Activated effector memory CD4-positive, alpha-beta T cell treated with Interleukin-2 at 50 U/mL for 16 hours (primary cell): ENCODE measurements around the gene GET3.
"Not testable (repeated sequence)": the region's sequence is repeated elsewhere in the genome, so short reads cannot be mapped to it uniquely, and the experiment has no call there.

Source experiments
- DNase-seq: peaks from one replicate; pipeline ENCODE4 v3.0.0-alpha.2; 2020

The GET3 gene

GRCh38 chr19:12736995-12737834 is at the start of gene GET3:
GET3 (plus strand) TSS chr19:12737497; CDS start chr19:12737506, 9 bp downstream.
- DNase-seq, result peak; percentile 67

- DNase-seq, result no peak
Observed at GRCh38 chr19:12689012-12689411, 48.3 kb upstream of the GET3 start.

DNA sequence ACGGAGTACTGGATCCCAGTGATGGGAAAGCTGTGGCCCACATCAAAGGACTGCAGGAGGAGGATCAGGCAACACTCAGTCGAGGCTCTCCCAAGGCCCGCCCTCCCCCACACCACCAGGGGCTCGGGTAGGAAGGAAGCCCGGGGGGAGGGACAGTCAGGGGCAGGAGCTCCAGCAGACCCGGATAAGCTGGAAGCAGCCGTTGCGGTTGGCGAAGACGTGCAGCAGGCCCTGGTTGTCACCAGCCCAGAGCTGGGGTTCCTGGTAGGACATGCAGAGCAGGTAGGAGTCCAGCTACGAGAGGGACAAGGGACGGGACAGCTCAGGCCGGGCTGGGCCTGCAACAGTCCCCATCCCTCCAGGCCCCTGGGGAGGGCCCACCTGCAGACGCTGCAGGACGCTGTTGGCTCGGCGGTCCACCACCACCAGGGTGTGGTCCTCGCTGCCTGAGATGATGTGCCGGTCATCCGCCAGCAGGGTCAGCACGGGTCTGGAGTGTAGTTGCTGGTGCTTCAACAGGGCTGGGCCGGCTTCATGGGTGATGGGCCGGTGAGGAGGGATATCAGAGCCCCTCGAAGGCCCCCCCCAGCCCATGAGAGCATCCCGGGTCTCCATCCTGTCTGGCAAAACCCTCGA is 47.6 kb upstream of the GET3 start:
- no peak for DNase-seq

GRCh38 chr19:12692960-12693359 is 44.3 kb upstream of the GET3 start:
- DNase-seq, result no peak

DNA sequence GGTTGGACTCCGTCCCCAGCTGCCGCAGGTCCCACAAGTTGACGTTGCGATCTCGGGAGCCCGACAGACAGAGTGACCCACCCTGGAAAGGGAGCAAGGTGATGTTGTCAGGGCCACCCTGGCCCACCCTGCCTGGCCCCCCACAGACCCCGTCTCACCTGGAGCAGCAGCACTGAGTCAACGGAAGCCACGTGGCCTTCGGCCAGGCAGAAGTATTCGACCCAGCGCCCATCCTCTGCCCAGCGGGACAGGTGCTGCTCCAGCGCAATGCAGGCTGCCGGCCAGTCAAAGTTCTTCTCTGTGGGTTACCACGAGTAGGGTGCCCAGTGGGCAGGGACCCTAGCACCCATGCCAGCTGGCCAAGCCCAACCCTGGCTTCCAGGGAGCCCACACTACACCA is 42.7 kb upstream of the GET3 start:
- no peak for DNase-seq

DNA sequence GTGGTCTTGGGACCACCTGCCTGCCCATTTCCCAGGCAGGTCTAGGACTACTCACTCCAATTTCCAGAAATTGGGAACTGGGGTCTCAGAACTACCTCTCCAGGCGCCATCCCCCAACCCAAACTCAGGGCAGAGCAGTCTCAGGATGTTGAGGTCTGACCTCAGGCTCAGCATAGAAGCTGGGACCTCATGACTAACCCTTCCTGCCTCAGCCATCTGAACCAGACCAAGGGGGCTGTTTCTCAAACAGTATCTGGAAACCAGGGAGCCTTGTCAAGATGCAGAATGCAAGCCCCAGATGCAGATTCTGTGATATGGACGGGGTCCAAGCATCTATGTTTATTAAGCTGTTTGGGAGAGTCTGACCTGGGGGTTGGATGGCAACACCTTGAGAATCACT is 42.2 kb upstream of the GET3 start:
- no peak for DNase-seq

- DNase-seq, result no peak
Observed at GRCh38 chr19:12695514-12695913, 41.8 kb upstream of the GET3 start.

DNA sequence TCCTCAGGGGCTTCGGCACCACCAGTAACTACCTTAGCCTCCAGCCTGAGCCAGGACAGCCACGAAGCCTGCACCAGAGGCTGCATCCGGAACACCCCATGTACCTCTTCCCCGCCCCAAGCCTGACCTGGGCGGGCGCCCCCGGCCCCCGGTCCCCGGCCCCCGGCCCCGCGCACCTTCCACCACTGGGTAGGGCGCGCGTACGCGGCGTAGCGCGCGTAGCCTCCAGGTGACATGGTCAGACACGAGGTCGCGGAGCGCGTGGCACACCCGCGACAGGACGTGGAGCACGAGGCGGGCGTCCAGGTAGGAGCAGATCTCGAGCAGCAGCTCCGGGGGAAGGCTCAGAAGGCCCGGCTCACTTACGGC is 41.3 kb upstream of the GET3 start:
- no peak for DNase-seq

DNA sequence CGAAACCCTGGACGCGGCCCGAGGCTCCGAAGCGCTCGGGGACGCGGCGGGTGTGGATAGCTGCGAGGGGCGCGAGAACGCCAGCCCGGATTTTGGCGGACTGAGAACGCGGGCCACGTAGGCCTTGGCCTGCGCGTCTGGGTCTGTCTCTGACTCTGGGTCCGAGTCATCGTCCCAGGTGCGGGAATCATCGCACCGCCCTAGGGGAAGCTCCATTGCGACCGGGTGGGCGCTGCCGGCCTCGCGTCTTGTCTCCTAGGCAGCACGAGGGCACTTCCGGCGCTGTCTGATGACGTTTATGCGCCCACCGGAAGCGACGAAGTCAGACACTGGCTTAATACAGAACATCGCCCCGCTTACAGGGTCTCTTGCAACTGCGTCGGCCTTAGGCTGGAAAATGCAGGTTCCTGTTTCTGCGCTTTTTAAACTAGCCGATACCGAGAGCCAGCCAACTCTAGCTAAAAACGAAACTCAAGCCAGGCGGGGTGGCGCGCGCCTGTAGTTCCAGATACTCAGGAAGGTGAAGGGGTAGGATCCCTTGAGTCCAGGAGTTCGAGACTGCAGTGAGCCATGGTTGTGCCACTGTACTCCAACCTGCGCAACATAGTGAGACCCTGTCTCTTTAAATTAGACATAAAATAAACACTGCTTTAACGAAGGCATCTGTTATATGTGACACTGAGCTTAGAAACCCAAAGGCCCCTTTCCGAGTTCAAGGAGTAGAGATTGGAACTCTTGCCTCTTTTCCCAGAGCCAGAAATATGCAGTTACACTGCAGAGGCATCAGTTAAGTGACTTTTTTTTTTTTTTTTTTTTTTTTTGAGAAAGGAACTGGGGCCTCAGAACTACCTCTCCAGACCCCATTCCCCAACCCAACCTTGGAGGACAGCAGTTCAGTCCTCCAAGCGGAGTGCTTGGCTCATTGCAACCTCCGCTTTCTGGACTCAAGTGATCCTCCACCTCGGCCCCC is 40.6 kb upstream of the GET3 start, which contains the start of gene FBXW9:
TSS of gene FBXW9 (minus strand) at position 266 of the 970 bp plus-strand sequence. CDS start at position 216, 50 bp downstream.
- DNase-seq, result peak; percentile 94

DNA sequence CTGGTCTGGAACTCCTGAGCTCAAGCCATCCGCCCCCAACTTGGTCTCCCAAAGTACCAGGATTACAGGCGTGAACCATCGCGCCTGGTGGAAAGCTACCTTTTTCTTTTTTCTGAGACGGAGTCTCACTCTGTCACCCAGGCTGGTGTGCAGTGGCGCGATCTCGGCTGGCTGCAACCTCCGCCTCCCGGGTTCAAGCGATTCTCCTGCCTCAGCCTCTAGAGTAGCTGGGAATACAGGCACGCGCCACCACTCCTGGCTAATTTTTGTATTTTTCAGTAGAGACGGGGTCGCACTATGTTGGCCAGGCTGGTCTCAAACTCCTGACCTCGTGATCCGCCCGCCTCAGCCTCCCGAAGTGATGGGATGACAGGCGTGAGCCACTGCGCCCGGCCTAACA is 39.9 kb upstream of the GET3 start:
- DNase-seq, result not testable (repeated sequence)

- no peak for DNase-seq
Observed at GRCh38 chr19:12698138-12698537, 39.2 kb upstream of the GET3 start.

DNA sequence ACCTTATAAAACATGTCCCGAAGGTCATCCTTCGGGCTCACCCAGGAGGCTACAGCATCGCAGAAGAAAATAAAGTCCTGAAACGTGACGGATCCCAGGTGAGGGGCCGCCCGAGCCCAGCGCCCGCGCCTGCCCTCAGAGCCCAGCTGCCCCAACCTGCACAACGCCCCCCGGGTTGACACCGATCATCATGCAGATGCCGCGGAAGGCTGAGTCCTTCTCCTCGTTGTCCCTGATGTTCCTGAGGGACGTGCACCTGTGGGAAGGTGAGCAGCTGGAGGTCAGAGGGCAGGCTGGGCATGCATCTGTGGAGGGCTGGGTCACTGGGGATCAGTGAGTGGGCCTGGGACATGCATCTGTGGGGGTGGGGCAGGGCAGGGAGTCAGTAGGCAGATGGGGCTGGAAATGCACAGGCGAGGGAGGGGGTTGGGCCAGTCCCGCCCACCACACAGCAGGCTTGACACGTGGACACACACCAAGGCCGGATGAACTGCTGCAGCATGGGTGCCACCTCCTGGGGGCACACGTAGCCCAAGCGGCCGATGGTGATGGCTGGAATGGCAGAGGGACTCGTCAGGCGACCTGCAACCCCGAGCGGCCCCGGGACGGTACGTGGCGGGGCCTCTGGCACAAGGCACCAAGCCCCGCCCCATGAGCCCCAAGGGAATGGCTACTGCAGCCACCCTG is 35.6 kb upstream of the GET3 start:
- no peak for DNase-seq

- DNase-seq, result no peak
Observed at GRCh38 chr19:12703046-12703445, 34.3 kb upstream of the GET3 start.

DNA sequence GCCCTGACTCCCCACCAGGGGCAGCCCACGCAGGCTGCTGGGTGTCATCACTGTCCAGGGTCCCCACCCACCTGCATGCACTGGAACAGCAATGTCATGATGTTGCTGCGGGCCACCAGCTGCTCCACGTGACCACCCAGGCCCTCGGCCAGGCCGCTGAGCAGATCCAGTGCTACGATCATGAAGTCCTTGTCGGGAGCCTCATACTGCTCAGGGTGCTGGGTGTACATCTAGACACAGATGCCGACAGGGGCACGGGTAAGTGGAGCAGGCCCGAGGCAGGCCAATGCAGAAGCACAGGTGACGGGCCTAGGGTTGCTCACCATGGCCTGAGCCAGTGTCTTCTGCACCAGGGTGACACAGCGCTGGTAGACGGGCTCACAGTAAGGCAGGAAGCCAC is 32.1 kb upstream of the GET3 start:
- no peak for DNase-seq

DNA sequence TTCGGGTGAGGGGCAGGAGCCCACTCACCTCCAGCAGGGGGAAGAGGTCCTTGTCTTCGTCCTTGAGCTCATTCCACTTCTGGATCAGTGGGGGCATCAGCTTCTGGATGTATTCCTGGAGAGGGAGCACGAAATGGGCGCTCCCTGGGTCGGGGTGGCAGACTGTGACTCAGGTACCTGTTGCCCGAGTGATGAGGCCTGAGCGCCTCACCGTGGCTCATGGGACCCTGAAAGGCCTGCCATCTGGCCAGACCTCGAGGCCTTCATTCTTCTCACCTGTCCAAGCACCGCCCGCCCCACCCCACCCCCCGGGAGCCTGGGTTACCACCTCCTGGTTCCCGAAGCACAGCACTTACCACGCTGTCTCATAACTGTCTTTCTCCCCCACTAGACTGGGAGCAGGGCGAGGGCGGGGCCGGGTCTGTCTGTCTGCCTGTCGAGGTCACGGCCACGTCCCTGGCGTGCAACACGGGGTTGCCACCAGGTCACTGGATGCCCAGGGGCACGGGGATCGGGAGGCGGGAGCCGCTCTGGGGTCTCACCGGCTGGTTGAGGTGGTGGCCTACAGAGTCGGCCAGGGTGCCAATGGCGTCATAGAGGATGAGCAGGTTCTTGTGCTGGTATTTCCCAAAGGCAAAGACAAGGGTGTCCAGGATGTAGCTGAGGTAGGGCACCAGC is 31.5 kb upstream of the GET3 start:
- no peak for DNase-seq

GRCh38 chr19:12706332-12706718 is 31.0 kb upstream of the GET3 start:
- no peak for DNase-seq

GRCh38 chr19:12708641-12709040 is 28.7 kb upstream of the GET3 start:
- DNase-seq, result no peak

- DNase-seq, result no peak
Observed at GRCh38 chr19:12711187-12711586, 26.1 kb upstream of the GET3 start.

- DNase-seq, result not testable (repeated sequence)
Observed at GRCh38 chr19:12712077-12712476, 25.2 kb upstream of the GET3 start.

- not testable (repeated sequence) for DNase-seq
Observed at GRCh38 chr19:12713304-12713703, 24.0 kb upstream of the GET3 start.

DNA sequence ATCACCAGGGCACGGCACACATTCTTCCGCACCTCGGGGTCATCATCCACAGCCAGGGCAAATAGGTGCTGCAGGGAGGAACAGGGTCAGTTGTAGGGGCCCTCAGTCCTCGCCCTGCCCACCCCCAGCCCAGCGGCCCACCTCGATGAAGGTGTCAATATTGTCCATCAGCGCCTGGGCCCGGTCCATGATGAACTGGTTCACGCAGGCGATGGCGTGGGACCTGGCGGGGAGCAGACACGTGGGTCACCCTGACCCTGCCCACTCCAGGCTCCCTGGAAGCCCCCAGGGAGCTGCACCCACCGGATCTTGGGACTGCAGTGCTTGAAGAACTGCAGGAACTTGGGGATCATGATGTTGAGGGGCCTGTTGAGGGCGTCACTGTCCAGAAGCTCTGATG is 22.2 kb upstream of the GET3 start:
- no peak for DNase-seq

GRCh38 chr19:12715929-12716328 is 21.4 kb upstream of the GET3 start:
- DNase-seq, result no peak
